ENCODE data around the gene SCAPER.

SCAPER gene, protein sequence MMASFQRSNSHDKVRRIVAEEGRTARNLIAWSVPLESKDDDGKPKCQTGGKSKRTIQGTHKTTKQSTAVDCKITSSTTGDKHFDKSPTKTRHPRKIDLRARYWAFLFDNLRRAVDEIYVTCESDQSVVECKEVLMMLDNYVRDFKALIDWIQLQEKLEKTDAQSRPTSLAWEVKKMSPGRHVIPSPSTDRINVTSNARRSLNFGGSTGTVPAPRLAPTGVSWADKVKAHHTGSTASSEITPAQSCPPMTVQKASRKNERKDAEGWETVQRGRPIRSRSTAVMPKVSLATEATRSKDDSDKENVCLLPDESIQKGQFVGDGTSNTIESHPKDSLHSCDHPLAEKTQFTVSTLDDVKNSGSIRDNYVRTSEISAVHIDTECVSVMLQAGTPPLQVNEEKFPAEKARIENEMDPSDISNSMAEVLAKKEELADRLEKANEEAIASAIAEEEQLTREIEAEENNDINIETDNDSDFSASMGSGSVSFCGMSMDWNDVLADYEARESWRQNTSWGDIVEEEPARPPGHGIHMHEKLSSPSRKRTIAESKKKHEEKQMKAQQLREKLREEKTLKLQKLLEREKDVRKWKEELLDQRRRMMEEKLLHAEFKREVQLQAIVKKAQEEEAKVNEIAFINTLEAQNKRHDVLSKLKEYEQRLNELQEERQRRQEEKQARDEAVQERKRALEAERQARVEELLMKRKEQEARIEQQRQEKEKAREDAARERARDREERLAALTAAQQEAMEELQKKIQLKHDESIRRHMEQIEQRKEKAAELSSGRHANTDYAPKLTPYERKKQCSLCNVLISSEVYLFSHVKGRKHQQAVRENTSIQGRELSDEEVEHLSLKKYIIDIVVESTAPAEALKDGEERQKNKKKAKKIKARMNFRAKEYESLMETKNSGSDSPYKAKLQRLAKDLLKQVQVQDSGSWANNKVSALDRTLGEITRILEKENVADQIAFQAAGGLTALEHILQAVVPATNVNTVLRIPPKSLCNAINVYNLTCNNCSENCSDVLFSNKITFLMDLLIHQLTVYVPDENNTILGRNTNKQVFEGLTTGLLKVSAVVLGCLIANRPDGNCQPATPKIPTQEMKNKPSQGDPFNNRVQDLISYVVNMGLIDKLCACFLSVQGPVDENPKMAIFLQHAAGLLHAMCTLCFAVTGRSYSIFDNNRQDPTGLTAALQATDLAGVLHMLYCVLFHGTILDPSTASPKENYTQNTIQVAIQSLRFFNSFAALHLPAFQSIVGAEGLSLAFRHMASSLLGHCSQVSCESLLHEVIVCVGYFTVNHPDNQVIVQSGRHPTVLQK (N-terminal part only)

DNA sequence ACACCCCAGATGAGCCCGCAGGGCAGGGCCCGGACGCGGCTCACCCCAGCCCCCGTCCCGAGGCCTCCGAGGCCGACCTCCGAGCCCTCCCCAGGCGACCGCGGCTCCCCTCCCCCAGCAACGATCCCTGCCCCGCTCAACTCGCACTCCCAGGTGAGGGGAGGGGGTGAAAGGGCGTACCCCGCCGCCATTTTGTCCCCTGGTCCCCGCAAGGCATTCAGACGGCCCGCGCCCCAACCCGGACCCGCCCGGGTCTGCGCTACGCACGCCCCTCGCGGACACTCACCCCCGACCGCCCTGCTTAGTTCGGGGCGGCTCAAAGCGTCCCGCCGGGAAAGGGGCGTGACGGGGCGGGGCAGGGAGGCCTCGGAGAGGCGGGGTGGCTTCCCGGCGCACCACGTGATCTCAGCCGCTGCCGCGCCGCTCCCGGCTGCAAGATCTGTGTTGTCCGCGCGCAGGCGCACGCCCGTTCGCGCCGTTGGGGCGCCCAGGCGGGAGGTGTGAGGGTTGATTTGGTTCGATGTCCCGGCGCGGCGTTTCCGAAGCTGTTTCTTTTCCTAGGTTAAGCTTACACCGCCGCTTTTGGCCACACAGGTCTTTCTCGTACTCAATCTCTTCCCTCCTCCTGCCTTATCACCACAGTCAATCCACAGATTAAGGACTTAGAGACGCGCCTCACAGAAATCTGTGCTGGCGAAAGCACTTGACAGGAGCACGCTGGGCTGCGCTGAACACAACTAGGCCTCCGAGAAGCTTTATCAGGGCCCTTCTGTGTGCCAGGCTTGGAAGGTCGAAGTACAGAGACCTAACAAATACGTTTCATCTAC, at the start of gene SCAPER:
SCAPER (minus strand) TSS at position 328 of the 827 bp plus-strand sequence. CDS start 21,523 bp downstream, outside the sequence.
- TF ChIP-seq JUND (IDR thresholded peaks at IDR 0.05; ENCODE audit: low read depth) = no peak
- in situ Hi-C loops (cut with HindIII; ENCODE audit: low pct_unique_long_range_greater_than_20kb, low sequenced_read_pairs) = no loop called here

DNA sequence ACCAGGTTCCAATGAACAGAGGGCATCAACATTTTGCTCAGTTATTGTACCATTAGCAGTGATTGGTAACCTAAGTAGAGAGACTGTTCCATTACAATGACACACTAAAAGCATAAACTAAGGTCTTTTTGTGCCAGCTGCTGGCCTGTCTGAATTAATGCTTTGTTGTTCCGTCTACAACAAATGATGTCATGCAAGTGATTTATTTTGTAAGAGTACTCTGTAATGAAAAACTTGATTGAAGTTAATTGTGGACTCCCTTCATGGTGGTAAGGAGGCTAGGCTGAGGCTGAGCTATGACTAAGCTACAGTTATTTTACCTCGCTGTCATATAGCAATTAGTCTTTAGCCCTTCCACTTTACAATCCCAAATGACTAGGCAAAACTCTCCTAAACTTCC, 49.6 kb upstream of the SCAPER start:
- no peak for DNase-seq (ENCODE audit: low read depth in 1 of 2, low spot score in 1 of 2)
- in situ Hi-C loops (cut with HindIII; ENCODE audit: low pct_unique_long_range_greater_than_20kb, low sequenced_read_pairs) = no loop called here

More for the DNA sequence above, at the start of gene SCAPER:
- peak; percentile 84 to 92 for DNase-seq (ENCODE audit: low read depth in 1 of 2, low spot score in 1 of 2)

DNA sequence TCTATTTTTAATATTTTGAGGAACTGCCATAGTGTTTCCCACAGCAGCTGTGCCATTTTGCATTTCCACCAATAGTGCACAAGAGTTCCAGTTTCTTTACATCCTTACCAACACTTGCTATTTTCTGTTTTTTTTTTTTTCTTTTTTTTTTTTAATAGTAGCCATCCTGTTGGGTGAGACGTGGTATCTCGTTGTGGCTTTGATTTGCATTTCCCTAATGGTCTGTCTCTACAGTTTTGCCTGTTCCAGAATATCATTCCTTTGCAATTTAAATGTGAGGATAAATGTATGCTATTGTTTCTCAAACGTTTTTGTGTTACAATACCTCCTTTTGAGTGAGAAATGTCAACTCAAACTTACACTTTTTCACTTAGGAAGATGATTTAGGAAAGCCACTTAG, 48.8 kb upstream of the SCAPER start:
- TF ChIP-seq JUND (IDR thresholded peaks at IDR 0.05; ENCODE audit: low read depth) = no peak
- in situ Hi-C loops (cut with HindIII; ENCODE audit: low pct_unique_long_range_greater_than_20kb, low sequenced_read_pairs) = no loop called here
- no peak for DNase-seq (ENCODE audit: low read depth in 1 of 2, low spot score in 1 of 2)

More for the DNA sequence above, 49.6 kb upstream of the SCAPER start:
- TF ChIP-seq JUND (IDR thresholded peaks at IDR 0.05; ENCODE audit: low read depth) = no peak

DNA sequence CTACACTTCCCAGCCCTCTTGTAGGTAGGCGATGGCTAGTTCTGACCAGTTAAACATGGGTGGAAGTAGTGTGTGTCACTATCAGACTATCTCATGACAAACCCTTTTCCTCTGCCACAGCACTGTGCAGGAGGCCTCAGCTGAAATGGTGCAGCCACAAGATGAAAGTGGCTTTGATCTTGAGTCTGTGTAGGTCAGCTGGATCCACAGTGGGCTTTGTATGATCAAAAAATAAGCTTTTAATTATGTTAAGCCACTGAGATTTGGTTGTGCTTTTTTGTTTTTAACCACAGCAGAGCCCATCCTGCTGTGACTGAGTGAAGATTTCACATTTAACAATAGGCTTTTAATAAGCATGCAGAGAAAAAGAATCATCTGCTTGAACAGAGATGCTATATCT, 46.1 kb upstream of the SCAPER start:
- no peak for TF ChIP-seq JUND (IDR thresholded peaks at IDR 0.05; ENCODE audit: low read depth)
- no peak for DNase-seq (ENCODE audit: low read depth in 1 of 2, low spot score in 1 of 2)
- in situ Hi-C loops (cut with HindIII; ENCODE audit: low pct_unique_long_range_greater_than_20kb, low sequenced_read_pairs) = no loop called here

DNA sequence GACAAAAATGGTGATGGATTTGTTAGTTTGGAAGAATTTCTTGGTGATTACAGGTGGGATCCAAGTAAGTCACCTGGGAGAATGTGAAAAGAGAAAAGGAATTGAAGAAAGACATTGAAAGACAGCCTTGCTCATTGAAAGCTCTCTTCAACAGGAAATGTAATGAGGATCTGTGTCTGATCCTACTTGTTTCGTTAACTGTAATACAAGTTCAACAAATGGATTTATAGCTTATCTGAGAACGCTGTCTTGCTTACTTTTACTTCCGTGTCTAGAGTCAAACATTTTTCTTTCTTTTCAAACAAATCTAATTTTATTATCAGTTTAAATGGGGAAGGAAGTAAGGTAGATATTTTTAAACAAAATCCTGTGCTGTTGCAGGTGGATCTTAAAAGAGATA, 42.3 kb upstream of the SCAPER start:
- DNase-seq (ENCODE audit: low read depth in 1 of 2, low spot score in 1 of 2) = no peak
- TF ChIP-seq JUND (IDR thresholded peaks at IDR 0.05; ENCODE audit: low read depth) = no peak
- in situ Hi-C loops (cut with HindIII; ENCODE audit: low pct_unique_long_range_greater_than_20kb, low sequenced_read_pairs) = no loop called here

DNA sequence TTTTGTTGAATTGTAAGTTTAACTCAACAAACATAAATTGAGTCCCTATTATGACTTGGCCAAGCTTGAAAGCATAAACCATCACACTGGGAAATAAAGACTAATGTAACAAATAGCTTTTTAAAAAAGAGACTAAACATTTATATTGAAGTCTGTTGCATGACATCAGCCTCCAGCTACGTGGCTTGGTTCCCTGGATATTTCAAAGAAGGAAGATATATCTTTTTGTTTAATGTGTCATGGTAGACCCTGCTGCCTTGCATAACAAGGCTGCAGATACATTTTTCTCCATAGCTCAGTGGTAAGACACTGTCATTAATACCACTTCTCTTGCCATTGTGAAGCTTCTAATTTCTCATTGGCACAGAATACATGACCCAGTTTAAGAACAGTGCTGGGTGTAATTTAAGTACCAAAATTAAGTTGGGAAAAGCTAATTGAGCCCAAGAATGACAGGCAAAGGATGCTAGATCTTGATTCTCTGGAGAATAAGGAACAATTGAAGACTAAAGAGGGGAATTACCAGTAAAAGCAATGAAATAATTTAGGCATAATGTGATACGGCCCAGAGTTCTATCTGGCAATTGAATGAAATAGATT, 40.5 kb upstream of the SCAPER start:
- in situ Hi-C loops (cut with HindIII; ENCODE audit: low pct_unique_long_range_greater_than_20kb, low sequenced_read_pairs) = no loop called here

DNA sequence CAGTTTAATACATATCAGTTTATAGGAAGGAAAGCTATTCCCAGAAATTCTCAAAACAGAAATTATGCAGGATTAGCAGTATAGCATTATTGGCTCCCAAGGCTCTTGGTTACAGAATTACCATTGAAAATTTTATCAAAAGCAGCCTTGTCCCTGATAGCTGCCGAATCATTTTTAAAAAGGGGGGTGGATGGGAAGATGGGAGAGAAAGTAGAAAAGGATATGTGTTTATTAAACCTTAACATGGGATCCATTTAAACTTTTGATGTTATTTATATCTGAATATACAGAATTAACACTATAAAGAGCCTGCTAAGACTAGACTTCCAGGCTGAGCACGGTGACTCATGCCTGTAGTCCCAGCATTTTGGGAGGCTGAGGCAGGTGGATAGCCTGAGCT, 37.2 kb upstream of the SCAPER start:
- no peak for TF ChIP-seq JUND (IDR thresholded peaks at IDR 0.05; ENCODE audit: low read depth)
- in situ Hi-C loops (cut with HindIII; ENCODE audit: low pct_unique_long_range_greater_than_20kb, low sequenced_read_pairs) = no loop called here
- DNase-seq (ENCODE audit: low read depth in 1 of 2, low spot score in 1 of 2) = no peak

More for the DNA sequence above, 40.5 kb upstream of the SCAPER start:
- TF ChIP-seq JUND (IDR thresholded peaks at IDR 0.05; ENCODE audit: low read depth) = no peak
- no peak for DNase-seq (ENCODE audit: low read depth in 1 of 2, low spot score in 1 of 2)

DNA sequence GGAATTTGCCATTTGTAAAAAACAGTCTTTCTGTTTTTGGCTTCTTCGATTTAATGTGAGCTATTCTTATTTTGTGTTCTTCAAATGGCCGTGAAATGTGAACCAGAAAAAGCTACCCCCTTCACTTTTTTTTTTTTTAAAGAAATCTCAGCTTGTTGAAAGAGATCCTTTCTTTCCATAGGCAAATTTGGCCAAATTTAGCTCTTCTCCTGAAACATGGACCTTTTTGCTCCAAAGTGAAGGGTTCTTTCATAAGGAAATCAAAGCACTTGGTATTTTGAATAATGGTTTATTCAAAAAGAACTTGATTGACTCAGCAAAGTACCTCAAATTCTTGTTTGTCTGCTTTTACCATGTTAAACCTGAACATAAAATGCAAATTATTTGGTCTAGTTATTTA, 36.5 kb upstream of the SCAPER start:
- TF ChIP-seq JUND (IDR thresholded peaks at IDR 0.05; ENCODE audit: low read depth) = no peak
- in situ Hi-C loops (cut with HindIII; ENCODE audit: low pct_unique_long_range_greater_than_20kb, low sequenced_read_pairs) = no loop called here
- DNase-seq (ENCODE audit: low read depth in 1 of 2, low spot score in 1 of 2) = no peak

DNA sequence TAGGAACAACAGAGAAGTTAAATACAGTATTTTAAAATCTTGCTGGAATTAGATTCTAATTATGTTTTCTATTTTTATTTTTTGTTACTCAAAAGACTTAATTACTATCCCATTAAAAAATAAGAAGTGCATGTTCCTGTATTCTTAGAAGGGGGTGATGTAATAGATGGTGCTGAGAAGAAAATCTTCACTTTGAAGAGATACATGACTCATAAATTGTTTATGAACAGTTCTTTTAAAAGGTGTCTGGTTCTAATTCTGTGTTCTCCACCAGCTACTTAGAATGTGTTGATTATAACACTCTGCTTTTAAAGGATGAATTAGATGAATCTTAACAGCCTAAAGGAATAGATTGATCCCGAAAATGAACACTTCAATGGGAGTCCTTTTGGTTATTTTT, 34.6 kb upstream of the SCAPER start:
- DNase-seq (ENCODE audit: low read depth in 1 of 2, low spot score in 1 of 2) = no peak
- TF ChIP-seq JUND (IDR thresholded peaks at IDR 0.05; ENCODE audit: low read depth) = no peak
- in situ Hi-C loops (cut with HindIII; ENCODE audit: low pct_unique_long_range_greater_than_20kb, low sequenced_read_pairs) = no loop called here

DNA sequence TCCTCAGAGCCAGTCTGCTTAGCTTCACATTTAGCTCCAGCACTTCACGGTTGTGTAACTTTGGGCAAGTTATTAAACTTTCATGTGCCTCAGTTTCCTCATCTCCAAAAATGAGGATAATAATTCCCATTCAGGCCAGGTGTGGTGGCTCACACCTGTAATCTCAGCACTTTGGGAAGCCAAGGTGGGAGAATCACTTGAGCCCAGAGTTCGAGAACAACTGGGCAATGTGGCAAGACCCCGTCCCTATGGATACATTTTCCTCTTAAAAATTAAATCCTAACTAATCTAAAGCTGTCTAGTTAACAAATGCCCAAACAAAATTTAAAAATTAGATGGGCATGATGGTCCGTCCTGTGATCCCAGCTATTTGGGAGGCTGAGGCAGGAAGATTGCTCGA, 33.6 kb upstream of the SCAPER start:
- DNase-seq (ENCODE audit: low read depth in 1 of 2, low spot score in 1 of 2) = no peak
- in situ Hi-C loops (cut with HindIII; ENCODE audit: low pct_unique_long_range_greater_than_20kb, low sequenced_read_pairs) = no loop called here
- no peak for TF ChIP-seq JUND (IDR thresholded peaks at IDR 0.05; ENCODE audit: low read depth)

DNA sequence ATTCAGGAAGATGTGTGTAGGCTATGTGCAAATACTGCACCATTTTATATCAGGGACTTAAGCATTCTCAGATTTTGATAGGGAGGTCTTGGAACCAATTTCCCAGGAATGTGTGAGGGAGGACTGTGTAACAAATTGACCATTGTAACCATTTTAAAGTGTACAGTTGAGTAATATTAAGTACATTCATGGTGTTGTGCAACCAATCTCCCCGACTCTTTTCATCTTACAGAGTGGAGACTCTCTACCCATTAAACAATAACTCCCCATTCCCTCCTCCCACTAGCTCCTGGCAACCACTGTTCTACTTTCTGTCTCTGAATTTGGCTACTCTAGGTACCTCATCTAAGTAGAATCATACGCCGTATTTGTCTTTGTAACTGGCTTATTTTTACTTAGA, 31.5 kb upstream of the SCAPER start:
- TF ChIP-seq JUND (IDR thresholded peaks at IDR 0.05; ENCODE audit: low read depth) = no peak
- no peak for DNase-seq (ENCODE audit: low read depth in 1 of 2, low spot score in 1 of 2)
- in situ Hi-C loops (cut with HindIII; ENCODE audit: low pct_unique_long_range_greater_than_20kb, low sequenced_read_pairs) = no loop called here

Measured in T47D (cell line).